ENCODE results near the gene TMEM87B.

DNA sequence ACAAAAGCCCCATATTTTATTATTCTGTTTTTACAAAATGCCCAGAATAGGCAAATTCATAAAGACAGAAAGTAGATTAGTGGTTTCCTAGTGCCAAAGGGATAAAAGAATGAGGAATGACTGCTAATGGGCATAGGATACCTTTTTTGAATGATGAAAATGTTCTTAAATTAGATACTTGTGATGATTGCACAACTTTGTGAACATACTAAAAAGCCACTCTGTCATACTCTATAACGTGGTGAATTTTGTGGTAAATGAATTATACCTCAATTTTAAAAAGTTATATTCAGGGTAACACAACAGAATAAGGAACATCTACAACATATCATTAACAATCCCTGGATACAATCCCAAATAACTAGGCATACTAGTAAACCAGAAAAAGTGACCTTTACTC lies 74.0 kb downstream of the TMEM87B start:
- TF ChIP-seq, protein P1, sequence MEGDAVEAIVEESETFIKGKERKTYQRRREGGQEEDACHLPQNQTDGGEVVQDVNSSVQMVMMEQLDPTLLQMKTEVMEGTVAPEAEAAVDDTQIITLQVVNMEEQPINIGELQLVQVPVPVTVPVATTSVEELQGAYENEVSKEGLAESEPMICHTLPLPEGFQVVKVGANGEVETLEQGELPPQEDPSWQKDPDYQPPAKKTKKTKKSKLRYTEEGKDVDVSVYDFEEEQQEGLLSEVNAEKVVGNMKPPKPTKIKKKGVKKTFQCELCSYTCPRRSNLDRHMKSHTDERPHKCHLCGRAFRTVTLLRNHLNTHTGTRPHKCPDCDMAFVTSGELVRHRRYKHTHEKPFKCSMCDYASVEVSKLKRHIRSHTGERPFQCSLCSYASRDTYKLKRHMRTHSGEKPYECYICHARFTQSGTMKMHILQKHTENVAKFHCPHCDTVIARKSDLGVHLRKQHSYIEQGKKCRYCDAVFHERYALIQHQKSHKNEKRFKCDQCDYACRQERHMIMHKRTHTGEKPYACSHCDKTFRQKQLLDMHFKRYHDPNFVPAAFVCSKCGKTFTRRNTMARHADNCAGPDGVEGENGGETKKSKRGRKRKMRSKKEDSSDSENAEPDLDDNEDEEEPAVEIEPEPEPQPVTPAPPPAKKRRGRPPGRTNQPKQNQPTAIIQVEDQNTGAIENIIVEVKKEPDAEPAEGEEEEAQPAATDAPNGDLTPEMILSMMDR (IDR thresholded peaks at IDR 0.05) = no peak
- TF ChIP-seq POLR2A (IDR thresholded peaks at IDR 0.05) (no peak), EP300 (IDR thresholded peaks at IDR 0.05) (no peak)

All from ovary (tissue), 3 donors.